Brain microvascular endothelial cell (primary cell): ENCODE data around the gene EBF3.
A peak's percentile ranks its signal among the peaks of the same experiment; 100 is the strongest.

Experiments
- DNase-seq: peaks from one replicate; pipeline ENCODE4 v3.0.0-alpha.2; 2020
- H3K27ac ChIP-seq: fragments of 250-450 bp; sonication (Bioruptor Pico); 2 replicates; pipeline ENCODE4 v1.5.1; 2020; ENCODE audit warnings: mild to moderate bottlenecking, moderate library complexity
- H3K27me3 ChIP-seq: fragments of 250-450 bp; sonication (Bioruptor Pico); replicated peaks from 2 replicates; pipeline ENCODE4 v1.5.1; 2020; ENCODE audit warnings: mild to moderate bottlenecking
- H3K36me3 ChIP-seq: fragments of 250-450 bp; sonication (Bioruptor Pico); replicated peaks from 2 replicates; pipeline ENCODE4 v1.5.1; 2020; ENCODE audit warnings: mild to moderate bottlenecking
- H3K4me3 ChIP-seq: 2 replicates; pipeline ENCODE4 v1.5.1; 2011; ENCODE audit warnings: low read depth, mild to moderate bottlenecking, control low read depth, low read length, moderate library complexity
- in situ Hi-C: cut with HindIII; loops from 2 replicates; pipeline ENCODE4 v1.10.0; 2017; ENCODE audit warnings: low sequenced_read_pairs, low pct_ligation_motif_present
- TF ChIP-seq, protein P1 (sequence below): IDR thresholded peaks from 2 replicates; pipeline ENCODE4 v1.5.1; 2011; ENCODE audit warnings: low read depth, mild to moderate bottlenecking, moderate library complexity, low read length, control low read depth, inconsistent platforms; ENCODE audit errors: missing control alignments

EBF3 gene

DNA sequence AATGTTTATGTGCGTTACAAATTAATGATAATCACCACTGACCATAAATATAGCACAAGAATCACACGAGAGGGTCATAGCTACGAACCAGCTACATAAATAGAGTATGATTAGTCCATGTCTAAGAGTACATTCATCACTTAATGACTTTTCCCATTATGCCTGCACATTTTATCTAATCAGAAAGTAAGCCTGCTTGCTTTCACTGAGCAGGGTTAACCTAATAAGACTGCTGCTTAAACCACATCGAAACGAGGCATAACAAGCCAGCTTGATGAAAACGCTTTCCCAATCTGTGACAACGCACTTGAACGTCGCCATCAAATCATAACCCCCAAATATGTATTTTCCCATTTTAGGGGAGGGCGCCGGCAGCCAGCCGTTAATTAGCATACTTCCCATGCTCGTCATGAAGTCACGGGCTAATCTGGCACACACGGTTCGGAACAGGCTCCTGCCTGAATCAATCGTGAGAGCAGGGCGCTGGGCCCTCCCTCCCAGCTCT lies 71.5 kb downstream of the EBF3 start:
- no peak for DNase-seq
- Histone ChIP-seq H3K27me3 (no peaks in the 10 kb centered on the region), H3K4me3 (no peak overlapping the region), H3K36me3 (no peaks in the 10 kb centered on the region), H3K27ac (no peak overlapping the region)
- in situ Hi-C loops, result no loop called here
- TF ChIP-seq, protein P1, sequence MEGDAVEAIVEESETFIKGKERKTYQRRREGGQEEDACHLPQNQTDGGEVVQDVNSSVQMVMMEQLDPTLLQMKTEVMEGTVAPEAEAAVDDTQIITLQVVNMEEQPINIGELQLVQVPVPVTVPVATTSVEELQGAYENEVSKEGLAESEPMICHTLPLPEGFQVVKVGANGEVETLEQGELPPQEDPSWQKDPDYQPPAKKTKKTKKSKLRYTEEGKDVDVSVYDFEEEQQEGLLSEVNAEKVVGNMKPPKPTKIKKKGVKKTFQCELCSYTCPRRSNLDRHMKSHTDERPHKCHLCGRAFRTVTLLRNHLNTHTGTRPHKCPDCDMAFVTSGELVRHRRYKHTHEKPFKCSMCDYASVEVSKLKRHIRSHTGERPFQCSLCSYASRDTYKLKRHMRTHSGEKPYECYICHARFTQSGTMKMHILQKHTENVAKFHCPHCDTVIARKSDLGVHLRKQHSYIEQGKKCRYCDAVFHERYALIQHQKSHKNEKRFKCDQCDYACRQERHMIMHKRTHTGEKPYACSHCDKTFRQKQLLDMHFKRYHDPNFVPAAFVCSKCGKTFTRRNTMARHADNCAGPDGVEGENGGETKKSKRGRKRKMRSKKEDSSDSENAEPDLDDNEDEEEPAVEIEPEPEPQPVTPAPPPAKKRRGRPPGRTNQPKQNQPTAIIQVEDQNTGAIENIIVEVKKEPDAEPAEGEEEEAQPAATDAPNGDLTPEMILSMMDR, result no peak

DNA sequence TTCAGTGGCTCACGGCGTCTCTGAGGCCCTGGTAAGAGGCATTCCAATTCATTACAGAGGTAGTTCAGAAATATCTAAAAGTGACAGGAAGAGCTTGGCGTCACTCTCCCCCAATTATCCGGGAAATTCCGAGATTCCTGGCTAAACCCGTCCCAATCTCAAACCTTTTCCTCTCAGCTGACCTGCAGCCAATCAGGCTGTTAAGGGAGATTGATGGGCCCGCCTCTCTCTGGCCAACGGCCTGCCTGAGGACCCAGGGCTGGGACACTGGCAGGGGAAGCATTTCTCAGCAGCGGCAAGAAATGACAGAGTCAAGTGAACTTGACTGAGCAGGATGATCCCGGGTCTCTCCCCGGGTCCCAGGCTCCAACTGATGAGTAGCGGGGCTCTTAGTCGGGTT lies 72.3 kb downstream of the EBF3 start:
- Histone ChIP-seq H3K27ac (no peak overlapping the region), H3K4me3 (no peak overlapping the region), H3K36me3 (no peaks in the 10 kb centered on the region), H3K27me3 (no peaks in the 10 kb centered on the region)
- DNase-seq, result no peak
- TF ChIP-seq, protein P1, result no peak
- in situ Hi-C loops, result no loop called here

- DNase-seq, result no peak
- in situ Hi-C loops, result no loop called here
- Histone ChIP-seq H3K27me3 (no peaks in the 10 kb centered on the region), H3K27ac (no peak overlapping the region), H3K4me3 (no peak overlapping the region), H3K36me3 (no peaks in the 10 kb centered on the region)
- TF ChIP-seq, protein P1, result no peak
These were observed 73.9 kb downstream of the EBF3 start for GRCh38 chr10:129890170-129890569.

- Histone ChIP-seq H3K27ac (no peak overlapping the region), H3K27me3 (no peaks in the 10 kb centered on the region), H3K4me3 (no peak overlapping the region), H3K36me3 (no peaks in the 10 kb centered on the region)
- in situ Hi-C loops, result no loop called here
- TF ChIP-seq, protein P1, result peak; percentile 56
- peak; percentile 4 for DNase-seq
These were observed 75.1 kb downstream of the EBF3 start for GRCh38 chr10:129888784-129889616.

GRCh38 chr10:129887986-129888783 lies 75.9 kb downstream of the EBF3 start:
- Histone ChIP-seq H3K4me3 (no peak overlapping the region), H3K27ac (no peak overlapping the region), H3K27me3 (no peaks in the 10 kb centered on the region), H3K36me3 (no peaks in the 10 kb centered on the region)
- TF ChIP-seq, protein P1, result no peak
- DNase-seq, result no peak
- in situ Hi-C loops, result no loop called here
